Vagina (tissue), 2 donors: ENCODE data around the gene TBL1XR1. TPM values are rescaled to one million over a fixed set of nuclear protein-coding genes. Genes with fewer than 3 reads are reported as not detected.

Experiments
- DNase-seq, 2 donors: peaks; one replicate each; pipeline ENCODE4 v3.0.0-alpha.2; 2017; ENCODE audit errors: extremely low spot score in 2 of 2
- H3K27ac ChIP-seq: fragments of 200-600 bp; sonication (generic); one replicate; pipeline ENCODE4 v1.5.1; 2019
- H3K27me3 ChIP-seq: fragments of 200-600 bp; sonication (generic); one replicate; pipeline ENCODE4 v1.5.1; 2019
- H3K36me3 ChIP-seq, 2 donors: fragments of 200-600 bp; sonication (generic); one replicate each; pipeline ENCODE4 v1.5.1; 2017 to 2019
- H3K4me1 ChIP-seq: fragments of 200-600 bp; sonication (generic); one replicate; pipeline ENCODE4 v1.5.1; 2019
- H3K4me3 ChIP-seq, 2 donors: fragments of 200-600 bp; sonication (generic); 1 replicate in 1 of 2; 2 replicates in 1 of 2; pipeline ENCODE4 v1.5.1; 2016 to 2019
- H3K9me3 ChIP-seq: fragments of 200-600 bp; sonication (generic); one replicate; pipeline ENCODE4 v1.5.1; 2019
- CTCF ChIP-seq, 3 experiments: fragments of 450-650 bp in 2 of 3; fragments of 200-600 bp in 1 of 3; sonication (generic) in 1 of 3; IDR thresholded peaks; one replicate each; pipeline ENCODE4 v1.5.1; 2017 to 2019; ENCODE audit warnings: antibody characterized with exemption in 3 of 3, mild to moderate bottlenecking in 2 of 3, moderate library complexity in 2 of 3
- POLR2A ChIP-seq, 2 donors: fragments of 450-650 bp; IDR thresholded peaks; one replicate each; pipeline ENCODE4 v1.6.1; 2017; ENCODE audit warnings: antibody characterized with exemption in 2 of 2, mild to moderate bottlenecking in 2 of 2, moderate library complexity in 2 of 2
- POLR2AphosphoS5 ChIP-seq, 2 donors: sonication (generic); formaldehyde crosslinking; IDR thresholded peaks; one replicate each; pipeline ENCODE4 v1.9.0; 2017; ENCODE audit warnings: antibody characterized with exemption in 2 of 2, mild to moderate bottlenecking in 2 of 2, low read depth in 1 of 2; ENCODE audit not compliant: insufficient read depth in 1 of 2
- intact Hi-C: fragments of 100-400 bp; cut with DNase I; formaldehyde crosslinking; loops from one replicate; pipeline ENCODE4 v1.15.1; 2023
- total RNA-seq: library from RNA; depleted of rRNA; stranded (reverse); fragments of >200 nt; gene quantifications from one replicate; pipeline ENCODE4 v1.2.3, GENCODE V29; 2016

The TBL1XR1 gene
- total RNA-seq, 1 donor from 2014 or later = 80.5 TPM

- TF ChIP-seq POLR2AphosphoS5 (IDR thresholded peaks at IDR 0.05; ENCODE audit: insufficient read depth in 1 of 2, low read depth in 1 of 2) (no peak), POLR2A (IDR thresholded peaks at IDR 0.05) (no peak), CTCF (IDR thresholded peaks at IDR 0.05) (no peak)
Measured at GRCh38 chr3:177196456-177197040, 734 bp downstream of the TBL1XR1 start.

GRCh38 chr3:177196008-177196455 lies 1.2 kb downstream of the TBL1XR1 start:
- peak overlapping the region; percentile 65 to 93 for H3K4me3 ChIP-seq
- no peaks in the 10 kb centered on the region for H3K36me3 ChIP-seq
- intact Hi-C loops = loop anchor here (1.0 to 10.0 kb wide), 2 partner anchors 131 to 164 kb away; no protein-coding TSS in a partner anchor
- TF ChIP-seq CTCF (IDR thresholded peaks at IDR 0.05) (no peak), POLR2AphosphoS5 (IDR thresholded peaks at IDR 0.05; ENCODE audit: insufficient read depth in 1 of 2, low read depth in 1 of 2) (peak in 1 of 2 donors; percentile 23)
- H3K27ac ChIP-seq = peak overlapping the region; percentile 92
- peaks cover 50% of the 10 kb centered on the region for H3K4me1 ChIP-seq
- H3K27me3 ChIP-seq = no peaks in the 10 kb centered on the region
- H3K9me3 ChIP-seq = no peaks in the 10 kb centered on the region
- DNase-seq = no peak

More at GRCh38 chr3:177196456-177197040, 734 bp downstream of the TBL1XR1 start:
- DNase-seq = no peak
- intact Hi-C loops = loop anchor here (1.0 to 10.0 kb wide), 2 partner anchors 132 to 164 kb away; no protein-coding TSS in a partner anchor
- peak overlapping the region; percentile 92 for H3K27ac ChIP-seq
- no peaks in the 10 kb centered on the region for H3K9me3 ChIP-seq
- peak overlapping the region; percentile 65 to 93 for H3K4me3 ChIP-seq
- H3K36me3 ChIP-seq = no peaks in the 10 kb centered on the region
- no peaks in the 10 kb centered on the region for H3K27me3 ChIP-seq
- peaks cover 45% of the 10 kb centered on the region for H3K4me1 ChIP-seq

GRCh38 chr3:177195242-177195991 lies 1.9 kb downstream of the TBL1XR1 start:
- H3K4me3 ChIP-seq = peak overlapping the region; percentile 65 to 93
- no peak for TF ChIP-seq POLR2AphosphoS5 (IDR thresholded peaks at IDR 0.05; ENCODE audit: insufficient read depth in 1 of 2, low read depth in 1 of 2)
- no peak for TF ChIP-seq CTCF (IDR thresholded peaks at IDR 0.05)
- no peak for TF ChIP-seq POLR2A (IDR thresholded peaks at IDR 0.05)
- no peaks in the 10 kb centered on the region for H3K36me3 ChIP-seq
- no peaks in the 10 kb centered on the region for H3K27me3 ChIP-seq
- peak overlapping the region; percentile 92 for H3K27ac ChIP-seq
- peaks cover 57% of the 10 kb centered on the region for H3K4me1 ChIP-seq
- H3K9me3 ChIP-seq = no peaks in the 10 kb centered on the region
- intact Hi-C loops = loop anchor here (10.0 kb wide), 1 partner anchor 131 kb away; no protein-coding TSS in a partner anchor
- DNase-seq = no peak

- no peaks in the 10 kb centered on the region for H3K36me3 ChIP-seq
- H3K9me3 ChIP-seq = no peaks in the 10 kb centered on the region
- no peaks in the 10 kb centered on the region for H3K27me3 ChIP-seq
- intact Hi-C loops = loop anchor here (10.0 kb wide), 1 partner anchor 129 kb away; no protein-coding TSS in a partner anchor
- peaks cover 55% of the 10 kb centered on the region for H3K4me1 ChIP-seq
- peak overlapping the region; percentile 92 for H3K27ac ChIP-seq
- no peak for DNase-seq
- TF ChIP-seq CTCF (IDR thresholded peaks at IDR 0.05) = no peak
- TF ChIP-seq POLR2A (IDR thresholded peaks at IDR 0.05) = no peak
- TF ChIP-seq POLR2AphosphoS5 (IDR thresholded peaks at IDR 0.05; ENCODE audit: insufficient read depth in 1 of 2, low read depth in 1 of 2) = no peak
- peak overlapping the region; percentile 65 to 93 for H3K4me3 ChIP-seq
Measured at GRCh38 chr3:177194299-177194698, 3.0 kb downstream of the TBL1XR1 start.
